Renal cortex interstitium (tissue), 15 donors: Measurements from ENCODE around the gene RBM34. TPM values are rescaled to one million over a fixed set of nuclear protein-coding genes. Genes with fewer than 3 reads are reported as not detected.
A peak's percentile ranks its signal among the peaks of the same experiment; 100 is the strongest.
"Not testable (repeated sequence)": the region's sequence is repeated elsewhere in the genome, so short reads cannot be mapped to it uniquely, and the experiment has no call there.

Experiments used
- DNase-seq, 11 donors: peaks; one replicate each; pipeline ENCODE4 v3.0.0-alpha.2; 2013; ENCODE audit warnings: low read depth in 9 of 11, low spot score in 4 of 11; ENCODE audit errors: extremely low read depth in 1 of 11
- long read RNA-seq, 16 experiments: transcript quantifications; one replicate each; lab custom pipeline, GENCODE V29; 2026
- polyA plus RNA-seq, 3 donors: library from polyadenylated mRNA; unstranded; fragments of 120-200 nt; gene quantifications; one replicate each; pipeline ENCODE4 v1.2.1, GENCODE V29; 2013; ENCODE audit not compliant: insufficient read length in 3 of 3

RBM34 gene, protein sequence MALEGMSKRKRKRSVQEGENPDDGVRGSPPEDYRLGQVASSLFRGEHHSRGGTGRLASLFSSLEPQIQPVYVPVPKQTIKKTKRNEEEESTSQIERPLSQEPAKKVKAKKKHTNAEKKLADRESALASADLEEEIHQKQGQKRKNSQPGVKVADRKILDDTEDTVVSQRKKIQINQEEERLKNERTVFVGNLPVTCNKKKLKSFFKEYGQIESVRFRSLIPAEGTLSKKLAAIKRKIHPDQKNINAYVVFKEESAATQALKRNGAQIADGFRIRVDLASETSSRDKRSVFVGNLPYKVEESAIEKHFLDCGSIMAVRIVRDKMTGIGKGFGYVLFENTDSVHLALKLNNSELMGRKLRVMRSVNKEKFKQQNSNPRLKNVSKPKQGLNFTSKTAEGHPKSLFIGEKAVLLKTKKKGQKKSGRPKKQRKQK
- polyA plus RNA-seq = 10 to 100 TPM; 69.7 to 86.9 (median 76.8) TPM
- long read RNA-seq, donor 1, transcript RBM34-201 (11 exons, 2,054 nt) = major isoform, 9 of 14 reads
- long read RNA-seq, donor 1, partial matches to known transcripts = 0 of 14 reads
- long read RNA-seq, donor 1, other reads (novel, unspliced or antisense) = 0 of 14 reads
- long read RNA-seq, donor 2, transcript RBM34-201 (11 exons, 2,054 nt) = major isoform, 8 of 21 reads
- long read RNA-seq, donor 2, partial matches to known transcripts = 5 of 21 reads
- long read RNA-seq, donor 2, other reads (novel, unspliced or antisense) = 0 of 21 reads
- long read RNA-seq, donor 3, transcript RBM34-201 (11 exons, 2,054 nt) = major isoform, 11 of 13 reads
- long read RNA-seq, donor 3, partial matches to known transcripts = 0 of 13 reads
- long read RNA-seq, donor 3, other reads (novel, unspliced or antisense) = 0 of 13 reads
- long read RNA-seq, donor 4, transcript RBM34-201 (11 exons, 2,054 nt) = major isoform, 8 of 9 reads
- long read RNA-seq, donor 4, partial matches to known transcripts = 0 of 9 reads
- long read RNA-seq, donor 4, other reads (novel, unspliced or antisense) = 0 of 9 reads
- long read RNA-seq, donor 5 = 0 reads
- long read RNA-seq, donor 6, transcript RBM34-201 (11 exons, 2,054 nt) = major isoform, 5 of 14 reads
- long read RNA-seq, donor 6, partial matches to known transcripts = 5 of 14 reads
- long read RNA-seq, donor 6, other reads (novel, unspliced or antisense) = 0 of 14 reads
- long read RNA-seq, donor 7, transcript RBM34-201 (11 exons, 2,054 nt) = major isoform, 11 of 17 reads
- long read RNA-seq, donor 7, partial matches to known transcripts = 0 of 17 reads
- long read RNA-seq, donor 7, other reads (novel, unspliced or antisense) = 0 of 17 reads
- long read RNA-seq, donor 8, transcript RBM34-209 (3 exons, 783 nt) = minor isoform, 7 of 25 reads
- long read RNA-seq, donor 8, transcript RBM34-201 (11 exons, 2,054 nt) = major isoform, 8 of 25 reads
- long read RNA-seq, donor 8, partial matches to known transcripts = 7 of 25 reads
- long read RNA-seq, donor 8, other reads (novel, unspliced or antisense) = 0 of 25 reads
- long read RNA-seq, donor 9, transcript RBM34-201 (11 exons, 2,054 nt) = major isoform, 11 of 11 reads
- long read RNA-seq, donor 9, partial matches to known transcripts = 0 of 11 reads
- long read RNA-seq, donor 9, other reads (novel, unspliced or antisense) = 0 of 11 reads
- long read RNA-seq, donor 10, transcript RBM34-201 (11 exons, 2,054 nt) = major isoform, 8 of 14 reads
- long read RNA-seq, donor 10, partial matches to known transcripts = 0 of 14 reads
- long read RNA-seq, donor 10, other reads (novel, unspliced or antisense) = 0 of 14 reads
- long read RNA-seq, donor 11, transcript RBM34-201 (11 exons, 2,054 nt) = major isoform, 8 of 10 reads
- long read RNA-seq, donor 11, partial matches to known transcripts = 0 of 10 reads
- long read RNA-seq, donor 11, other reads (novel, unspliced or antisense) = 0 of 10 reads
- long read RNA-seq, donor 12, transcript RBM34-201 (11 exons, 2,054 nt) = major isoform, 6 of 7 reads
- long read RNA-seq, donor 12, partial matches to known transcripts = 0 of 7 reads
- long read RNA-seq, donor 12, other reads (novel, unspliced or antisense) = 0 of 7 reads
- long read RNA-seq, donor 13, transcript RBM34-209 (3 exons, 783 nt) = minor isoform, 8 of 51 reads
- long read RNA-seq, donor 13, transcript RBM34-201 (11 exons, 2,054 nt) = major isoform, 14 of 51 reads
- long read RNA-seq, donor 13, partial matches to known transcripts = 24 of 51 reads
- long read RNA-seq, donor 13, other reads (novel, unspliced or antisense) = 0 of 51 reads
- long read RNA-seq, donor 14, transcript RBM34-201 (11 exons, 2,054 nt) = major isoform, 5 of 6 reads
- long read RNA-seq, donor 14, partial matches to known transcripts = 0 of 6 reads
- long read RNA-seq, donor 14, other reads (novel, unspliced or antisense) = 0 of 6 reads
- long read RNA-seq, donor 15, transcript RBM34-201 (11 exons, 2,054 nt) = major isoform, 7 of 8 reads
- long read RNA-seq, donor 15, partial matches to known transcripts = 0 of 8 reads
- long read RNA-seq, donor 15, other reads (novel, unspliced or antisense) = 0 of 8 reads
- long read RNA-seq, donor 16, transcript RBM34-201 (11 exons, 2,054 nt) = major isoform, 23 of 31 reads
- long read RNA-seq, donor 16, partial matches to known transcripts = 5 of 31 reads
- long read RNA-seq, donor 16, other reads (novel, unspliced or antisense) = 0 of 31 reads

DNA sequence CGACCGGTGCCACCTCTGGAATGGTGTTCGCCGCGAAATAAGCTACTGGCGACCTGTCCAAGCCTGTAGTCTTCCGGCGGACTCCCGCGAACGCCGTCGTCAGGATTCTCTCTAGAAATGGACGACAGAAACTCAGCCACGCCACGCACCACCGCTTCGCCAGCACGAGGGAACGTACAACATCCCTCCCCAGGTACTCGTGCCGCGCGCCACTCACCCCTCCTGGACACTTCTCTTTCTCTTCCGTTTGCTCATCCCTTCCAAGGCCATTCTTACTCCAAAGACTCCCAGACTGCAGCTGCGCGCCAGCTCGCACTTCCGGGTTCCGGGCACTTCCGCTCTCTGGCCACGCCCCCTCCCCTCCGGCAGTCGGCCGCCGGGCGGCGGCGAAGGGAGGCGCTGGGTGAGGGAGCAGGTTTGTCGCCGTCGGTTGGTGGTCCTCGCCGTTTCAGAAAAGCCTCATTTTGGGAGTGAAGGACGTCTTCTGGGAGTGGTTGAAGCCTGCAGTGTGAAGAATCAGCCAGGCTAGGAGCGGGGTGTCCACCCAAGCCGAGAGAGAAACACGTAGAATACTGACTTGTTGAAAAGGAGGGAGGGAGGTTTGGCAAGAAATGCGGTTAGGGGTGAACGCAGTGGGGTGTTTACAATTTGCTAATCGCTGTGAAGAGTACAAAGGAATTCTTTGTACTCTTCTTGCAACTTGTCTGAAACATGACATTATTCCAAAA lies at the start of gene RBM34:
Gene RBM34 (minus strand): TSS at position 294 of the 728 bp plus-strand sequence. CDS start 24 bp downstream, at position 270.
- DNase-seq = peak; percentile 78 to 90 (median 87)

DNA sequence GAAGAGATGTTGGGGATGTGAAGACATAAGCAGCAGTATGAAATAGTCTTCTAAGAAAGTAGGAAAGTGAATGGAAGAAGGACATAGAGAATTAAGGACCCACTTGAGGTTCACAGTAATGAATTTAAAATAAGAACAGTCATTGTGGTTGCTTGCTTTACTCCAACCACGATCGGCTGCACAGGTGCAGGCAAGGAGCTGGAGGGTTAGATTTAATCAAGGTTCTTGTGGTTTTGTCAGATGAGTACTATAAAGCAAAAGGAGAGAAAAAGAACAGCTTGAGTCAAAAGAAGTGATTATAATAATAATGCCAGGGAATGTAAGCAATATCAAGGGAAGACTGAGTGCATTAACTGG lies 46.1 kb upstream of the RBM34 start:
- DNase-seq = no peak

DNA sequence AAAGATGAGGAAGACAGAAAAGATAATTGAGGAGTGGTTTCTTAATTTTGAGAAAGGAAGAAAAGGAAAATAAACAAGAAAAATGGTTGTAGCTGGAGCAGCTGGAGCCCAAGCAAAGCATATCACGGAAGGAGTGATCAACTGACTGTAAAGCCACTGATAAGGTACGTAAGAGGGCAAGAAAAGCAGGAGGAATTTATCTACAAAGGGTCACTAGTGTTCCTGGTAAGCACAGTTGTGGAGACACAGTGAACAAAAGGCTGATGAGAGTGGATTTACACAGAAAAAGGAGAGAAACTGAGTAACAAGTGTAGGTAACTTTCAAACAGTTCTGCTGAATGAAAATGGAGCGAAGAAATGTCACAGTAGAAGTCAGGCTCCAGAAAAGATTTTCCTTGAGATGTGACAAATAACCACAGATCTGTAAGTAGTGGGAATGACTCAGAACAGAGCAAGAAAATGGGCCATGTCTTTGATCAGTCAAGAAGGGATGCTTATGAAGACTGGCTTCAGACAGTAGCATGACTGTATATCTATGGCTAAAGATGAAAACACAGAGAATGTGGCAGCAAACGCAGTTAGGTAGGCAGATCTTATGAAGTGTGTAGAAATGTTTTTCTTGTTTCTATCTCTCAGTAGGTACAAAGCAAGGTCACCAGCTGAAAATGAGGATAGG lies 45.6 kb upstream of the RBM34 start:
- no peak for DNase-seq

DNA sequence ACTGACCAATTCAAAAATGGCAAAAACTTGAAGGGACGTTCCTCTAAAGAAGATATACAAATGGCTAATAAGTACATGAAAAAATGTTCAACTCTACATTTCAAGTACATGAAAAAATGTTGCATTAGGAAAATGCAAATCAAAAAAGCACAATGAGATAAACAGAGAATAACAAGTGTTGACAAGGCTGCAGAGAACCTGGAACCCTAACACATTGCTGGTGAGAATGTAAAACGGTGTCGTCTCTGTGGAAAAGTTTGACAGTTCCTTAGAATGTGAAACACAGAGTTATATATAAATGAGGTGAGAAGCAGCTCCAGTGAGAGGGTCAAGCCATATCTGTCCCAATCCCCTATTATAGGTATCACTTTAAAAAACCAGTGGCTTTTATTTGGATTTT lies 44.6 kb upstream of the RBM34 start:
- DNase-seq = no peak

DNA sequence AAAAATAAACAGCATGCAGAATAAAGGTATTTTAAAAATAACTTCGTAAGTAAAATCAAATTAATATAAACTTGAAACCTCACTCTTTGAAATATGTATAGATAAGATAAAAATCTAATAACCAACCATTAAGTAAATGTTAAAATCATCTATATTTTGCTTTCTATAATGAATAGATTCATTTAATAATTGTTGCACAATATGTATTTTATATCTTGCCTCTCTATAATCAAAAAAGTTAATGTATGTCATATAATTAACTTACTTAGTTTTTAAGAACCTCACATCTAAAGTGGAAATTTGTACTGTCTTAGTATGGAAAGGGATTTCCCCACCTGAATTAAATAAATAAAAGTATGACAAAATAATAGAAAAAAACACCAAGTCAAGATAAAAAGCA lies 42.4 kb upstream of the RBM34 start:
- no peak for DNase-seq

DNA sequence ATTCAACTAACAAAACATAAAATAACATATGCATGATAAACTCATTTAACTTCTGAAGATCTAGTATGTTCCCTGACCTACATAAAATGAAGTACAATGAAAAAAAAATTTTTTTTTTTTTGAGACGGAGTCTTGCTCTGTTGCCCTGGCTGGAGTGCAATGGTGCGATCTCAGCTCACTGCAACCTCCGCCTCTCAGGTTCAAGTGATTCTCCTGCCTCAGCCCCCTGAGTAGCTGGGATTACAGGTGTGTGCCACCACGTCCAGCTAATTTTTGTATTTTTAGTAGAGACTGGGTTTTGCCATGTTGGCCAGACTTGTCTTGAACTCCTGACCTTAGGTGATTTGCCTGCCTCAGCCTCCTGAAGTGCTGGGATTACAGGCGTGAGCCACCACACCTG lies 41.4 kb upstream of the RBM34 start:
- not testable (repeated sequence) for DNase-seq

DNA sequence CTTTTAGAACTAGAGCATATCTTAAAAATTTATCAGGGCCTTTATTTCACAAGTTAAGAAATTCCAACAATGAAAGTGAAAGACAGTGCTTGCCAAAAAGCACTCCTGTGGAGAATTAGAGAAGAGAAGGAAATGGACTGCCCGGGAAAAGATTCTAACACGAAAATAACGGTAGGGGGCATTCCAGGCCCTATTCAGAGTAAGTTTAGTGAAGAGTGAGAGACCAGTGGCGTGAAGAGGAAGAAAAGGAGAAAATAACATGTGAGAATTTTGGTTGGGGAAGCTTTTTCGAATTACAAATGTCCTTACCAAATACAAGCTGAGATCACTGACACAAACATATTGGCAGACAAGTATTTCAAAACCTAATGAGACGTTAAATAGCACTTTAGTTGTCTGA lies 38.4 kb upstream of the RBM34 start:
- DNase-seq = peak in 3 of 11 donors; percentile 2 to 7 (median 3)

DNA sequence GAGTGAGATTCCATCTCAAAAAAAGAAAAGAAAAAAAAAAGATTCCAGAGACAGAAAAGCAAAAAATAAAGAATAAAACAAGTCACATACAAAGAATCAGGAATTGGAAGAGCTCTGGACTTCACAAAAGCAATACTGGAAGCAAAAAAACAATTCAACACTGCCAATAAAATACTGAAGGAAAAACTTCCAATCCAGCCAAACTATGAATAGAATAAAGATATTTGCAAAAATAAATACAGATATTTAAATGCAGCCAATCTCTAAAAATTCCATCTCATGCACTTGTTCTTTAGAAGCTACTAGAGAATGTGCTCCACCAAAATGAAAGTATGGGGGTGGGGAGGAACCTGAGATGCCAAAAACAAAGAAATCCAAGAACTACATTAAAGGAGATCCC lies 29.4 kb upstream of the RBM34 start:
- no peak for DNase-seq

DNA sequence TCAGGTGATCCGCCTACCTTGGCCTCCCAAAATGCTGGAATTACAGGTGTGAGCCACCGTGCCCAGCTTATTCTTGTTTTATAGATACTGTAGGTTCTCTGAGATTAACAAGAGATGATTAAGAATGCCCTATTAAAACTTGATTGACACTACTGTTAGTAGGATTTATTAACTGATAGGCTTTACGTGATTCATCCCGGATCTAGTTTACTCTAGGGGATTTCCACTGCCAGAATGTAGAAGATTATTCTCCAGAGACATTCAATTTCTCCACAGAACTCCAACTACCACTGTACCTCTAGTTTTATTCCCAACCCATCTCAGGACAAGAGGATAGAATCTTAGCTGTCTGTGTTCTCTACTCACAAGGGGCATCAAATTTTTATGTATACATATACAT lies 26.3 kb upstream of the RBM34 start:
- DNase-seq = no peak

DNA sequence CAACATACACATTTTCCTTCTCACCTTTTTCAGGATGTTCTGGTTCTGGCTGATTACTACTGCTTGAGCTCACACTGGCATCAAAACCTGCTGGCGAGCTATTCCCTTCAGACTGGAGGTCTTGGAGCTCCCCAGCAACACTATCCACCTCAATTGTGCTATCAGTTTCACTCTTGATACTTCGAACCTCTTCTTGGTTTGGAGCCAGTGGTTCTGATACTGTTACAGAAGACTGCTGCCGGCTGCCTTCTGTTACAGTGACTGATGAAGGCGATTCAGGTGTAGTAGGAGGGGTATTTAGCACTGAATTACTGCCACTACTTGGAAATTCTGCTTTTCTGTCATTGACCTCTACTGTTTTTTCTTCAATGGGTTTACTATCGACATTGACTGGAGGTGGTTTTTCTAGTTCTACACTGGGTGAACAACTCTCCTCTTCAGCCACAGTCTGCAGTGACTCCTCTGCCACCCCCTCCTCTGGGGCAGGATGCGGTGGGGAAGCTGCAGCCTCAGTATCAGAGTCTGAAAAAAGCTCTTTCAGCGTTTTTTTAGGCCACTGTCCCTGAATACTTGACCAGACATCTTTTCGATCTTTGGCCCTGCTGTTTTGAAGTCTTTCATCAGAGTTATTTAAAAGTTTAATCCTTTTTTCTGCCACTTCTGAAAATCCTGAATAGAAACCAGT lies 20.7 kb upstream of the RBM34 start:
- DNase-seq = no peak

DNA sequence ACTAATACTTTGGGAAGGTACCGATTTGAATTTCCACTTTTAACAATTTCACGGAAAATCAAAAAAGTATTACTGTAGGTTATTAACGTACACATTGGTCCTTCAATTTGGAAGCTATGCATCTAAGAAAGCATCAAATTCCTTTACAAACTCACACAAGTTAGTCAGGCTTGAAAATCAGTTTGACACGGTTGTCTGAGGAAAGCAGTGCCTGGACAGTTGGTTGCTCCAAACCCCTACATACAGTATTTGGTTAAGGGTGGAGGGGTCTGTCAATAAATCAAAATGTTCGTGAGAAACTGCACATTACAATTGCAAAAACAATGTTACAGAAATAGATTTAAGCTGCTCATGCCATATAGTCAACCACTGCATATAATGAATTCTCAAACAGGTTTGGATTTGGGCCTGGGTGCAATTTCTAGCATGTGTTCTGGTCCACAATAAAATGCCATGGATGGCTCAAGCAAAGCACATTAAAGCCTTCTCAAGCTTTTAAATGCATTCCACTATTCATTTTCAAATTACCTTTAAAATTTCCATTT lies 19.9 kb upstream of the RBM34 start:
- DNase-seq = no peak

DNA sequence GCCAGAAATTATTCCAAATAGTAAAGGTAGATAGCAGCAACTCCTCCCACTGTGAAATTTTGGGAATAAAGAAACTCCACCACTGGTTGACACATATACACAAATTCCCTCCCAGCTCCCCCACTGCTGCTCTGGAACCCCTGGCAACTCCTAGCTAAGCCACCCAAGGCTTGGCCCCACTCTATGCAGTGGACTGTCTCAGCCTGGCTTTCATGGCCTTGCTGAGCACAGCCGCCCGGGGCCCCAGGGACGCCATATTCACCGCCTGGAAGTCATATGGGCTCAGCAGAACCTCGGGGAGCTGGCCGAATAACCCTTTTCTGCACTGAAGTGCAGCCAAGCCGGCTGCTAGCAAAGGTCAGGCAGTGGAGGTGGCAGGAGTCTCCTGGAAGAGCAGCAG lies 15.4 kb upstream of the RBM34 start:
- no peak for DNase-seq

DNA sequence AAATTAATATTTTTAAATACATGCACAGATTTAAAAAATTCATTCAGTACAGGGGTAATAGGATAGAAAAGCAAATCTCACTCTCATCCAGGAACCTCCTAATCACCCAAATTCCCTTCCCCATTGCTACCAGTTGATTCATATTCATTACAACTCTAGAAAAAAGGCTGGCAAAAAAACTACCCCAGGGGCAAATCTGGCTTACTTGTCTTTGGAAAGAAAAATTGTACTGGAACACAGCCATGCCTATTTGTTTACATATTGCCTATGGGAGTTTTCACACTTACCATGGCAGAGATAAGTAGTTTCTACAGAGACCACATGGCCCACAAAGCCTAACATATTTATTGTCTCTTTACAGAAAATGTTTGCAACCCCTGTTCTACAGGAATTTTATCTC lies 8.9 kb upstream of the RBM34 start:
- DNase-seq = no peak

DNA sequence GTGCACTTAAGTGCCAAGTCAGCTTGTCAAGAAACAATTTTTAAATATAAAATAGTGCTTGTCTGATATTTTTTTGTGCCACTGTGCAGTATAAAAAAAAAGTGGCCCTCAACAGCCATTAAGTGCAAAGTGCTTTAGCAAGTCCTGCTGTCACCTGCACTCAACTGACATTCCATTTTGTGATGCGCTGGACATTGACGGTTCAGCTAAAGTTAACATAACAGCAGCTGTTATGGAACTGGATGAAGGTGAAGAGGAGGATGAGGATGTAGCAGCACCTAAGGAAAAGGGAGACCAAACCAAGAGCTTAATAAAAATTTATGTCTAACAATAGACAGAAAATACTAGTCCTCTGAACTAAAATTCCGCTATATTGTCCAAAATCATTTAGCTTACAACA lies 7.3 kb upstream of the RBM34 start:
- no peak for DNase-seq
